ENCODE data around the gene SLC1A3.

The SLC1A3 gene

DNA sequence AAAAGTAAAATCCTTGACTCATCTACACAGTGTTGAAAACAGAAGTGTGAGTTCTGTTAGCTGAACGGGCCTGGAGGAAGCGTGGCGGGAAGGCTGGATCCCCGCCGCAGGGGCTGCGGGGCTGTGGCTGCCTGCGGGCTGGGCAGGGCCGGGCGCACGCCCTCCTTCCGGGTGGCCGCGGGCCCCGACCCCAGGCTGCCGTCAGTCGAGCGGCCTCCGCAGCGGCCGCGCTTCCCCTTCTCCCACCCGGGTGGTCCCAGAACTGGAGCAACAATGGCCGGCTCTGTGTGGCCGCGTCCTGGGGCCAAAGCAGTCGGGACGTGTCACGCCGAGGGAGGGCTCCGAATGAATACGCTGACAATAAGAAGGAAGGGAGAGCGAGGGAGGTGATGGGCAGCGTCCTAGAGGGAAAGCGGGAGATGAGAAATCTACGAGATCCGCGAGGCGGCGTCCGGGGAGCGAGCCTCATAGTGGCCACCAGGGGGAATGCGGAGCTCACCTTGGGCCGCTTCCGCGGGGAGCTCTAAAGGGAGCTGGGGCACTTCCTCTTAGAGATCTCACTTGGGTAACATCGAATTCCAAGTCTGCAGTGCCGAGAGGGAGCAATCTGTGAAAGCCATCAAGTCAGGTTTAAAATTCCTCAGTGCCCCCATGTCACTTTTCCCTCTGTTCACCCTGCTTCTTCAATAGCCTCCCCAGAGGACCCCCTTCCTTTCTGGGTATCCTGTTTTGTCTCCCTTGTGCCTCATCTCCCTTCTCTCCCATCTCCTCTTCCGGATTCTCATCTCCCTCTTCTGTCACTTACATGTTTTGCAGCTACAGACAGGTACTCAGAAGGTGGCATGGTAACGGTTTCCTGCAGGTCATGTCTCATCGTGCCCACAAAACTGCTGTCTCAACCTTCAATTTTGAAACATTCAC is 83.9 kb downstream of the SLC1A3 start:
- peak; percentile 86 for DNase-seq

DNA sequence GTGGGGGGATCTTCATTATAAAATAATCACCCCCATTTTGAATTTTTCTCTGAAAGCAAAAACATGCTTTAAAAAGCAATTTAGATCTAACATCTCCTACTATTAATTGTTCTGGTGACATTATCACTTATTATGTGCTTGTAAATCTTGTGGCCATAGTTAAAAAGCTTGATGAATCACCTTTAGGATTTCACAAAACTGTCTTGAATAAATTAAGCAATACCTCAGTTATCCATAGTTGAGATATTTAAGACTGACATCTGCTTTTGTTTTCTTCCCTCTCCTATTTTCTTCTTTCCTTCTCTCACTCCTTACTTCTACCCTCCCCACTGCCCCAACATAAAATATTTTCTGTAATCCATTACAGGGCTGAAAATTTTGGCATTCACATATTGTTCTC is 84.8 kb downstream of the SLC1A3 start:
- DNase-seq: no peak

DNA sequence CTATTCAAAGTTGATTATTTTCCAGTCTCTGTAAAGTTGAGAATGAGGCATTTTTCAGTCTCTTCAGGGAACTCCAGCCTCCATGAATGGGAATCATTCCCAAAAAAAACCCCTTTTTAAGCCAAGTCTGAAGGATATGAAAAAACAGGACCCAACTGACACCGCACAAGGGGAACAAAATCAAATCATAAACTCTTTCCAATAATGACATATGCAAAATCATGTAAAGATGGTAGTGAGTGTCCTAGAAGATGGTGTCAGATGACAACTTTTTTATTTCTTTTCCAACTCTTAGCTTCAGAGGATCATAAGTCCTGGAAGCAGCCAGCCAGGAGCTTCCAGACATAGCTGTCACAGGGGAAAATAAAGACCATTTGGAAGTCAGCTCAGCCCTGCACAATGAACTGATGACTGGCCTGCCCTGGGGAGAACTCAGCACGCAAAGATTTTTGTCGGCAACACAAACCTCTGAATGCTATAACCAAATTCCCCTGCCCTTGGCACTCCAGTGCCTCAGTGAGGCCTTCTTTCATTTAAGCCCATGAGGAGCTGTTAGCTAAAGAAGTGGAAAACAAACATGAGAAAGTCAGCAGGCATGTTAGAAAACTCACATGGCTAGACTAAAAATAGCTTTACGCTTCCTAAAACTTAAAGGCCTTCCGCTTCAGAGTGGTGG is 85.4 kb downstream of the SLC1A3 start:
- DNase-seq: no peak

DNA sequence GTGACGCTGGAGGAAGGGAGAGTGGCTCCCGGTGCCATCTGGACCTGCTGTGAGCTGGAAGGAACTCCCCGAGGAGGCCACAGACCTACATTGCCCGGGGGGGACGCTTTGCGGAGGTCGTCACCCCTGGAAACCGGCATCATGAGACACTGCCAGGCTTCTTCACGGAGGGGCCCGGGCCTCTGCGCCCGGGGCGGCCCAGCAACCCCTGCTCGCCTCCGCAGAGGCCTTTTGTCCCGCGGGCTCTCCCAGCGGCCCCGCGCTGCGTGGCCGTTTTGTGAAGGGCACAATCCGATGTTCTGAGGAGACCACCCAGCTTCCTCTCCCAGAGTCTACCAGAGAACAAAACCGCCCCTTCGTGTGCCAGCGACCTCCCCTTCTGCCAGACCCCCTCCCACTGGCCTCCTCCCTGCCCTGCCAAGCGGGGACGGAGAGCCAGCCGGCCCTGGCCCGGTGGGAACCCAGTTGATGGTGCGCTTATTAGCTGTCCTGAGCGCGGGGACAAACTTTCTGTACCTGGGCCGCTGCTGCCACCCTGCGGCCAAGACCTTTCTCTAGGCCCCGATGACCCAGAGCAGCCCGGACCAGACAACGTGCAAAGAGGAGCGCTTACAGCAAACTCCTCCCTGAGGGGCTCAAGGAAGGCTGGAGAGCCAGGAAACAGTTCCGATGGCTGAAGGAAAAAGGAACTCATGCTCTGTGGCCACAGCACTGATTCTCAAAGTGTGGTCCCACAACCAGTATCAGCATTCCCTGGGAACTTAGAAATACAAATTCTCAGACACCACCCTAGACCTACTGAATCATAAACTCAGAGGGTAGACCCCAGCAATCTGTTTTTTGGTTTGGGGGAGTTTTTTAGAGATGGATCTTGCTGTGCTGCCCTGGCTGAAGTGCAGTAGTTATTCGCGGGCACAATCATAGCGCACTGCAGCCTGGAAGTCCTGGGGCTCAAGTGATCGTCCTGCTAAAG is 86.7 kb downstream of the SLC1A3 start:
- peak; percentile 31 for DNase-seq

- DNase-seq: no peak
Observed at GRCh38 chr5:36694351-36694750, 87.9 kb downstream of the SLC1A3 start.

DNA sequence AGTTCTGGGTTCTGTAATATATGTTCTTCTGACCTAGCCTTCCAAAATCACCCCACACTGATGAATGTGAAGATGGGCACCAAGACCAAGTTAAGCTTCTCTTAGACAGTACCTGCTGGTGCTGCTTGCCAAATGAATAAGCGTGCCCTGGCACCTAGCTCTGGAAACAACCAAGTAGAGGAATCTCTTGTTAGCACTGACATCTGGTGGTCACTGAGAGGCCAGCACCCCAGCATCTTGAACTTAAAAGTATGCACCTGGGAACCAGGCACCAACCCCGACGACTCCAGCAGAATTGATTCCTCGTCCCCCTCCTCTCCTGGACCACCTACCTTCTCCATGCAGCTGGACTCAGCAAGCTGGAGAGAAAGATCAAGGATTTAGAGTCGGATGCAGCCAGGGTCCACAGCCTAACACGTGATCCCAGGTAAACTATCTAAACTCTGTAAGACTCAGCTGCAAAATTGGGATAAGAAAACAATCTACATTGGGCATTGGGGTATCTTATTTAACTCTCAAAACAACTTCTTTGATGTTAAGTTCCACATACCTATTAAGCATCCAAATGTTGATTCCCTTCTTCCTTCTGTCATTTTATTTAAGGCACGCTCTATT is 89.8 kb downstream of the SLC1A3 start:
- peak; percentile 20 for DNase-seq

- no peak for DNase-seq
Observed at GRCh38 chr5:36698031-36698430, 91.6 kb downstream of the SLC1A3 start.

GRCh38 chr5:36701085-36701698 is 94.8 kb downstream of the SLC1A3 start:
- no peak for DNase-seq

GRCh38 chr5:36703245-36703860 is 96.9 kb downstream of the SLC1A3 start:
- no peak for DNase-seq

- DNase-seq: no peak
Observed at GRCh38 chr5:36704131-36704530, 97.7 kb downstream of the SLC1A3 start.

DNA sequence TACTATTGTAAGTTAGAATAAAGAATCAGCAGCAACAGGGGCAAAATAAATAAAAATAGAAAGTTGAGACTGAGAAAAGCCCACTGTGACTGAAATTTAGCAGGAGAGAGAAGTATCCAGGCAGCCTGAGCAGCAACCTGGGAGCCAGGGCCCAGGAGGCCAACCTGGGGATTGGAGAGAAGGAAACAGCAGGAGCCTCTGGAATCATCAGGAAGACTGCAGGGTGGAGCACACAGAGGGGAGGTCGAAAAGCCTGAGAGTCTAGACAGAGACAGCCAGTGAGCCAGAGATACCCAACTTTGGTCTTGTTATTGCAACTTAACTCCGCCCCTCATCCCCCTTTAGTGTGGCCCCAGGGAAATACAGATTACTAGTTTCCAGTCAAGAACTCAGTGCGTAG is 98.6 kb downstream of the SLC1A3 start:
- DNase-seq: no peak

DNA sequence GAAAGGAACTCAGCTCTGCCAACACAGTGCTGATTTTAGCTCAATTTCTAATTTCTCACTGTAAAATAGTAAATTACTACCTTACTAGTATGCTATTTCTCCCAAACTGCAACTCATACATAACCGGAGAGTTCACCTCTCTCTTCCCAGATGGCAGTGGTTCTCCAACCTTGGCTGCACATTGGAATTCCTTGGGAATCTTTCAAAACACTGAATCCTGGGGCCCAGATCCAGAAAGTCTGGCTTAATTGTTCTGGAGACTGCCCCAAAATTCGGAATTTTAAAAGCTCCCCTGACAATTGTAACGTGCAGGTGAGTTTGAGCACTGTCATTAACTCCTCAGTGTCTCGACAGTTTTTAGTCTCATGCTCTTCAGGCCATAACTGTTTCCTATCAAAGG is 100.3 kb downstream of the SLC1A3 start:
- no peak for DNase-seq

DNA sequence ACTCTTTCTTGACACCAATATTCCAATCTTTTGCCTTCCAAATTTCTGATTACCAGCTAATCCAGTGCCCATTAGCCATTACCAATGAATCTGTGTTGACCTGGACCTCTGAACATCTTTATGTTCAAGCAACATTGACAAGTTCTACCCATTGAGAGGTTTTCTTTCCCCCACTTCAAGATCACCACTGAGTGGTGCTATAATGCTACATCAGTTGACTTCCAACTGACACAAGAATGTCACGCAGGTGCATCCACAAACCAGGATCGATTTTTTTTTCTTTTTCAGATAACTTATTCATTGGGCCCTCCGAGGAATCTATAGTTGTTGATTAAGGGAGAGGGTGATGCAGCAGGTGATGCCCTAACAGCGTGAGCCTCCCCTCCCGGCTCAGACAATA is 102.6 kb downstream of the SLC1A3 start:
- no peak for DNase-seq

DNA sequence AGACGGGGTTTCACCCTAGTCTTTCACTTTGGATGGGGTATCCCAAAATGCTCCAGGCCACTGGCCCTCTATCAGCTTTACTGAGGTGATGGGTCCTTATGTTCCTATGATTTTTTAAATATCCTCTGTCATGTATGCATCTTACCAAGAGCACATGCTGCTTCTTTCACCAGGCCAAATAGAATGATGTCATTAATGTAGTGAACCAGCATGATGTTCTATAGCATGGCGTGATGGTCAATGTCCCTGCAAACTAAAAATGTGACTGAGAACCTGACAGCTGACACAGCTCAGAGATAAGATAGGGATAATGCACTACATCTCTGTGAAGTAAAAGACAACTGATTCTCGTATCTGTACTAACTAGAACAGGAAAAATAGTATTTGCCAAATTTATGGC is 103.6 kb downstream of the SLC1A3 start:
- DNase-seq: no peak

- DNase-seq: no peak
Observed at GRCh38 chr5:36712706-36713105, 106.3 kb downstream of the SLC1A3 start.

DNA sequence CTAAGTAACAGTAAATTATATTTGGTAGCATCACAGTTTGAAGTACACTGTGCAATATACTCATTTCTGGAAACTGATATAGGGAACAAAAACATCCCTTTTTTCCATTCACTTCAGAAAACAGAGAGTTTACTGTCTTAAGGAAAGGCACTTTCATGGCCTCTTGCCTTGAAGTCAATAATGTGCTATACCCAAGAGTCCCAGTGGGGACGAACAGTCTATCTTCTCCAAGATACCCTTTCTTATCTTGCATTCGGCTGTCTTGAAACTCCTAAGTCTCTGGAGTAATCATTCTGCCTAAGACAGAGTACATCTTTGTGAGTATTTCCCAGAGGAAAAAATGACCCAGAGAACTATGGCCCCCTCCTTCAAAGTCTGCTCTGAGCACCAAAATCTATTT is 107.1 kb downstream of the SLC1A3 start:
- no peak for DNase-seq

DNA sequence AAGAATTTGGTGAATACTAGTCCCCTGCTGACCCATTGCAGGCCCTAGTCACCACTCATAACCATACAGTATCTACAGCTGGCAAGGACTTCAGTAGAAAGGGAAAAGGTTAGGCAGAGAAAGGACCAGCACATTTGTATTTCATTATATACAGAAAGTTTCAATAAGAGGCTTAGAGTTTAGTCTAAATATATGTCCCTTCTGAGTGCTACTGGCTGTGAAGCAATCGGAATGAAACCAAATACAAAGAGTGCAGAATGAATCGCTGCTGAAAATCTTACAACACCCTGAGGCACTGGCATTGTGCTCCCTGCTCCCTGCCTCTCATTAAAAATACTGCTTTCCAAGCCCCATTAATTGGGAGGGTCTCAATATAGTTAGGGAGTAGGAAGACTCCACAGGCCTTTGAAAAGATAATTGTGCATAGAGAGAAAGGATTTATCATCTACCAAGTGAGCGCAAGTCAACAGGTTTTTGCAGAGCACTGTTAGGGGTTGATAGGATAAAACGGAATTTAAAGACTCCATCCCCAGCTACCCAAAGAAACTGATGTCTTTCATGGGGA is 110.8 kb downstream of the SLC1A3 start:
- DNase-seq: no peak

- DNase-seq: no peak
Observed at GRCh38 chr5:36719282-36719681, 112.9 kb downstream of the SLC1A3 start.

DNA sequence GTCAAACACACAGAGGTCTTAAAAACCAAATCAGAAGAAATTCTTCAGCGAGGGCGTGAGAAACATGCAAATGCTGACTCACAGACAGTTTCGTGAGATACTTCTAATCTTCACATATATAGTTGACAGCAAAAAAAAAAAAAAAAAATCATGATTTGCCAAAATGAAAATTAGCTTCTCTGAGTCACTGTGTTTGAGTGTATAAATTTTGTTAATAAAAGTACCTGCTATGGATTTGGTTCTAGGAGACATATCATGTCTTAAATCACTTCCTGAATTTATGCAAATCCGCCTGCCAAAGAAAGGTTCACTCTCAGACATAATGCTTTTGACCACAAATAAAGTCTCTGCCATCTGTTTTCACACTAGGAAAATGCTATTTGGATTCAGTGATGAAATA is 114.3 kb downstream of the SLC1A3 start:
- no peak for DNase-seq

GRCh38 chr5:36721664-36722235 is 115.3 kb downstream of the SLC1A3 start:
- DNase-seq: no peak

- DNase-seq: no peak
Observed at GRCh38 chr5:36722900-36723299, 116.5 kb downstream of the SLC1A3 start.
